K562 (cell line): ENCODE data around the gene HEMGN. TPM values are rescaled to one million over a fixed set of nuclear protein-coding genes. Genes with fewer than 3 reads are reported as not detected.

ENCODE experiments used
- BRD9 ChIP-seq: fragments of 450-650 bp; IDR thresholded peaks from 2 replicates; pipeline ENCODE4 v1.6.1; 2018; ENCODE audit warnings: low read depth; ENCODE audit not compliant: partially characterized antibody
- CBX1 ChIP-seq: sonication (generic); IDR thresholded peaks from 2 replicates; pipeline ENCODE4 v1.6.1; 2016; ENCODE audit warnings: antibody characterized with exemption, low read depth, mild to moderate bottlenecking
- HEY1 ChIP-seq: fragments of 250-450 bp; sonication (Bioruptor Pico); IDR thresholded peaks from 2 replicates; pipeline ENCODE4 v1.5.0; 2020; ENCODE audit warnings: mild to moderate bottlenecking, moderate library complexity, borderline replicate concordance
- MTF1 ChIP-seq: fragments of 250-450 bp; sonication (Bioruptor Pico); IDR thresholded peaks from 2 replicates; pipeline ENCODE4 v1.9.0; 2021; ENCODE audit warnings: moderate library complexity, mild to moderate bottlenecking, inconsistent platforms, borderline replicate concordance
- NCOA1 ChIP-seq: fragments of 450-650 bp; IDR thresholded peaks from 2 replicates; pipeline ENCODE4 v1.6.1; 2016; ENCODE audit warnings: low read depth
- NCOA4 ChIP-seq: fragments of 450-650 bp; IDR thresholded peaks from 2 replicates; pipeline ENCODE4 v1.6.1; 2018; ENCODE audit warnings: mild to moderate bottlenecking; ENCODE audit not compliant: partially characterized antibody
- NR4A1 ChIP-seq, 2 experiments: fragments of 250-450 bp in 1 of 2; fragments of 450-650 bp in 1 of 2; sonication (Bioruptor Pico) in 1 of 2; IDR thresholded peaks; 2 replicates each; pipeline versions ENCODE4 v1.4.0 to v1.6.1; 2016 to 2020; ENCODE audit warnings: mild to moderate bottlenecking in 2 of 2, missing compliant biosample characterization in 1 of 2, missing genetic modification characterization in 1 of 2, moderate library complexity in 1 of 2
- PHF8 ChIP-seq: fragments of 200-600 bp; sonication (generic); IDR thresholded peaks from 2 replicates; pipeline ENCODE4 v1.6.1; 2012; ENCODE audit warnings: mixed run types, mild to moderate bottlenecking, inconsistent platforms, low read length, moderate library complexity, borderline replicate concordance
- PTTG1 ChIP-seq: fragments of 450-650 bp; IDR thresholded peaks from 2 replicates; pipeline ENCODE4 v1.6.1; 2016; ENCODE audit warnings: low read depth, mild to moderate bottlenecking, missing genetic modification characterization, missing compliant biosample characterization
- RAD21 ChIP-seq, 2 experiments: fragments of 250-450 bp in 1 of 2; fragments of 450-650 bp in 1 of 2; sonication (Bioruptor Pico) in 1 of 2; formaldehyde crosslinking in 1 of 2; IDR thresholded peaks in 1 of 2; conservative IDR thresholded peaks in 1 of 2; 2 replicates each; pipeline versions ENCODE4 v1.4.0 to v1.8.0; 2020 to 2022; ENCODE audit warnings: mild to moderate bottlenecking in 2 of 2, moderate library complexity in 1 of 2
- STAT5B ChIP-seq: fragments of 250-450 bp; sonication (Bioruptor Pico); IDR thresholded peaks from 2 replicates; pipeline ENCODE4 v1.8.0; 2021; ENCODE audit warnings: mild to moderate bottlenecking, inconsistent platforms
- STAT6 ChIP-seq: sonication (generic); formaldehyde crosslinking; IDR thresholded peaks from 2 replicates; pipeline ENCODE4 v1.8.1; 2023; ENCODE audit warnings: mild to moderate bottlenecking, missing genetic modification reagents
- ZBTB17 ChIP-seq: fragments of 450-650 bp; formaldehyde crosslinking; IDR thresholded peaks from 2 replicates; pipeline ENCODE4 v1.4.0; 2020; ENCODE audit warnings: mild to moderate bottlenecking
- ZFX ChIP-seq: sonication (generic); formaldehyde crosslinking; IDR thresholded peaks from 2 replicates; pipeline ENCODE4 v1.8.0; 2022; ENCODE audit warnings: mild to moderate bottlenecking, missing genetic modification reagents, moderate library complexity
- ZNF224 ChIP-seq: sonication (generic); formaldehyde crosslinking; IDR thresholded peaks from 2 replicates; pipeline ENCODE4 v1.8.0; 2022; ENCODE audit warnings: mild to moderate bottlenecking, missing genetic modification reagents
- ZNF23 ChIP-seq: fragments of 250-450 bp; sonication (Bioruptor Pico); IDR thresholded peaks from 2 replicates; pipeline ENCODE4 v1.4.0; 2020; ENCODE audit warnings: mild to moderate bottlenecking
- ZNF561 ChIP-seq: fragments of 450-650 bp; formaldehyde crosslinking; conservative IDR thresholded peaks from 2 replicates; pipeline ENCODE4 v1.4.0; 2020; ENCODE audit warnings: mild to moderate bottlenecking, moderate library complexity
- ZNF592 ChIP-seq: fragments of 450-650 bp; IDR thresholded peaks from 2 replicates; pipeline ENCODE4 v1.6.1; 2017; ENCODE audit warnings: antibody characterized with exemption, mild to moderate bottlenecking
- polyA plus RNA-seq, 8 experiments: library from polyadenylated mRNA; depleted of rRNA in 4 of 8; stranded (reverse) in 5 of 8; unstranded in 3 of 8; fragments of >200 nt; fragmentation: Nextera tagmentation in 2 of 8; fragmentation: Illumina TruSeq in 1 of 8; extraction: Ambion mirVana in 2 of 8; extraction: Trizol in 1 of 8; gene quantifications; 2 replicates each; pipeline versions ENCODE4 v1.2.1 to v1.2.3, GENCODE V29; 2011 to 2014; ENCODE audit warnings: inconsistent platforms in 1 of 8, missing spikeins in 1 of 8
- total RNA-seq, 7 experiments: library from RNA; depleted of rRNA in 6 of 7; stranded (reverse); fragments of >200 nt in 6 of 7; fragmentation: Illumina TruSeq in 2 of 7; extraction: Trizol in 2 of 7; gene quantifications; 2 replicates each; pipeline versions ENCODE4 v1.2.1 to v1.2.3, GENCODE V29; 2011 to 2021; ENCODE audit warnings: low replicate concordance in 1 of 7
- TF ChIP-seq, protein P1 (sequence below): fragments of 450-650 bp; IDR thresholded peaks from 2 replicates; pipeline ENCODE4 v1.6.1; 2018; ENCODE audit warnings: mild to moderate bottlenecking, low read depth; ENCODE audit not compliant: partially characterized antibody

HEMGN gene
- total and polyA plus RNA-seq, 9 of the 15 experiments (the other 6 are each of a cell fraction or from before 2014, with no cell fraction given): 56.3 to 258 (median 137) TPM

DNA sequence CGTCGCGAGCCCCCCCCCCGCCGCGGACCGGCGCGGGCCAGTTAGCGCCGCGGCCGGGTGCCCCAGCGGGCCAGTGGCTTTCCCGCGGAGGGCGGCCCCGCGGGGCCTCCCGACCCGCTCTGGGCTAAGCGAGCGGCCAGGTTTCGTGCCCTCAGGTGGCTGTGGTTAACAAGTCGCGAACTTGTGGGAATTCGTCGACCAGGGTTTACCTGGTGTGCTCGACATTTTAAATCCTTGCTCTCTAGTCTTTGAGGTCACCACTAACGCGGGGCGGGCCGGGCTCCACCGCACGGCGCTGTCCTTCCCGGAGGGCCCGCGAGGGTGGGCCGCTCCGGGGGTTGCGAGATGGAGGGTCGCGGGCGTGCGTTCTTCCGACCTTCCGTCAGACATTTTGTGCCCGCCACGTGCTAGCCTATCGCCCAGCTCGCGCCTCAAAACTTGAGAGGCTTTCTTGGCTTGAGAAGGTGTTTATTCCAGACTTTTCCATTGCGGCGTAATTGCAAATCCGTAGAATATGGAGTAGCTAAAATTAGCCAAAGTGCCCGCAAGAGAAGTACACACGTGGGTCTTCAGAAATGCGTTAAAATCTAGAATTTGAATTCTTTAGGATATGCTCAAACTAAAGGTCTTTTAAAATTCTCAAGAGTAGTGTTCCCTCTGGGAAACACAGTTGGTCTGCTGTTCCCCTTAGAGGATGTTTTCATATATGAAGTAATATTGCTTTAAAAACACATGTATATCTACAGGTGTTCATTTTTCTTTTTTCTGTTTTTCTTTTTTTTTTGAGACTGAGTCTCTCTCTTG is 47.3 kb upstream of the HEMGN start (continued):
- TF ChIP-seq PHF8 (no peak), STAT6 (CRISPR knock-in tag) (no peak), NCOA4 (no peak), BRD9 (no peak), ZBTB17 (CRISPR knock-in tag) (0 out of 2 replicates have a peak, but pooled peaks have one; percentile 7), NCOA1 (no peak), HEY1 (CRISPR knock-in tag) (no peak), ZNF561 (CRISPR knock-in tag) (no peak), NR4A1 (CRISPR knock-in tag; IDR thresholded peaks at IDR 0.05) (0 out of 2 replicates have a peak, but pooled peaks have one; percentile 63), NR4A1 (tag; IDR thresholded peaks at IDR 0.05) (peak; percentile 91; the same call in 1 of the 2 replicates), ZNF23 (CRISPR knock-in tag) (no peak; the same call in 1 of the 2 replicates), MTF1 (CRISPR knock-in tag) (no peak), STAT5B (CRISPR knock-in tag) (no peak), ZNF224 (no peak), RAD21 (CRISPR knock-in tag; conservative IDR thresholded peaks at IDR 0.05 in 1 of 2, IDR thresholded peaks at IDR 0.05 in 1 of 2) (no peak), ZNF592 (peak; percentile 96), ZFX (CRISPR knock-in tag) (no peak; the same call in 1 of the 2 replicates), PTTG1 (tag) (no peak), CBX1 (no peak)
- TF ChIP-seq, protein P1, sequence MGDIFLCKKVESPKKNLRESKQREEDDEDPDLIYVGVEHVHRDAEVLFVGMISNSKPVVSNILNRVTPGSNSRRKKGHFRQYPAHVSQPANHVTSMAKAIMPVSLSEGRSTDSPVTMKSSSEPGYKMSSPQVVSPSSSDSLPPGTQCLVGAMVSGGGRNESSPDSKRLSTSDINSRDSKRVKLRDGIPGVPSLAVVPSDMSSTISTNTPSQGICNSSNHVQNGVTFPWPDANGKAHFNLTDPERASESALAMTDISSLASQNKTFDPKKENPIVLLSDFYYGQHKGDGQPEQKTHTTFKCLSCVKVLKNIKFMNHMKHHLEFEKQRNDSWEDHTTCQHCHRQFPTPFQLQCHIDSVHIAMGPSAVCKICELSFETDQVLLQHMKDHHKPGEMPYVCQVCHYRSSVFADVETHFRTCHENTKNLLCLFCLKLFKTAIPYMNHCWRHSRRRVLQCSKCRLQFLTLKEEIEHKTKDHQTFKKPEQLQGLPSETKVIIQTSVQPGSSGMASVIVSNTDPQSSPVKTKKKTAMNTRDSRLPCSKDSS: no peak
